Renal cortical epithelial cell (primary cell): ENCODE measurements around the gene EIF2AK2. TPM values are rescaled to one million over a fixed set of nuclear protein-coding genes. Genes with fewer than 3 reads are reported as not detected.
"Not testable (repeated sequence)": the region's sequence is repeated elsewhere in the genome, so short reads cannot be mapped to it uniquely, and the experiment has no call there.

ENCODE experiments used
- DNase-seq: peaks from one replicate; pipeline ENCODE4 v3.0.0-alpha.2; 2011; ENCODE audit warnings: low read depth
- total RNA-seq: library from RNA; depleted of rRNA; stranded (reverse); fragments of >200 nt; gene quantifications from 2 replicates; pipeline ENCODE4 v1.2.3, GENCODE V29; 2014

EIF2AK2 gene
- 23.8 and 38.7 TPM in 2 replicates for total RNA-seq

- DNase-seq = peak; percentile 67
These were observed at the start of gene EIF2AK2 for GRCh38 chr2:37156857-37157714. Gene EIF2AK2 (minus strand): TSS chr2:37156980. CDS start chr2:37147806, 9,174 bp downstream.

- no peak for DNase-seq
These were observed 49.0 kb upstream of the EIF2AK2 start for GRCh38 chr2:37205689-37206341.

DNA sequence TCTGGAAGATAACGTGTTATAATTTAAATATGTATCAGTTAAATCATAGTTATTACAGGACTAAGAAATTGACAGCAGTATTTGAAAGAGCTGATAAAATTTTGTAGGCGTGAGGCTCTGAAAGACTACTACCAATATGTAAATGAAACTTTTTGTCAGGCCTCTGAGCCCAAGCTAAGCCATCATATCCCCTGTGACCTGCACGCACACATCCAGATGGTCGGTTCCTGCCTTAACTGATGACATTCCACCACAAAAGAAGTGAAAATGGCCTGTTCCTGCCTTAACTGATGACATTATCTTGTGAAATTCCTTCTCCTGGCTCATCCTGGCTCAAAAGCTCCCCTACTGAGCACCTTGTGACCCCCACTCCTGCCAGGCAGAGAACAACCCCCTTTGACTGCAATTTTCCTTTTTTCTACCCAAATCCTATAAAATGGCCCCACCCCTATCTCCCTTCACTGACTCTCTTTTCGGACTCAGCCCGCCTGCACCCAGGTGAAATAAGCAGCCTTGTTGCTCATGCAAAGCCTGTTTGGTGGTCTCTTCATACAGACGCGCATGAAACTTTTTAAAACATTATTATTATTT, 48.4 kb upstream of the EIF2AK2 start:
- not testable (repeated sequence) for DNase-seq

- DNase-seq = no peak
These were observed 46.9 kb upstream of the EIF2AK2 start for GRCh38 chr2:37203708-37204107.

DNA sequence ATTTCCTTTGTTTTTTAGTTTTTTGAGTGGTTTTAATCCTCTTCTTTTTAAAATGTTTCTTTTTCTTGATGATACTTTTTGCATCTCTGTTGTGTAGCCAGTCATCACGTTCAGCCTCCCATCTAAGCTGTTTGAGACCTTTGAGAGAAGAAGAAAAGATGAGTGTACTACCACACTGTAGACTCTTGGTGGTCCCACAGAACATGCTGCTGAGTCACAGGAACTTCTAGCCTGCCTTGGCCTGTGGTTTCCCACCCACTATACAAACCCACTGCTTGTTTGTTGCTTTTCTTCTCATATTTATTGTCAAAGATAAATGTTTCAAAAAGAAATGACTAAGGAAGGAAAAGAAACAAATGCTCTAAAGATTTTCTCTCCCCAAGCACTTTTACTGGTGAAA, 45.0 kb upstream of the EIF2AK2 start:
- no peak for DNase-seq

DNA sequence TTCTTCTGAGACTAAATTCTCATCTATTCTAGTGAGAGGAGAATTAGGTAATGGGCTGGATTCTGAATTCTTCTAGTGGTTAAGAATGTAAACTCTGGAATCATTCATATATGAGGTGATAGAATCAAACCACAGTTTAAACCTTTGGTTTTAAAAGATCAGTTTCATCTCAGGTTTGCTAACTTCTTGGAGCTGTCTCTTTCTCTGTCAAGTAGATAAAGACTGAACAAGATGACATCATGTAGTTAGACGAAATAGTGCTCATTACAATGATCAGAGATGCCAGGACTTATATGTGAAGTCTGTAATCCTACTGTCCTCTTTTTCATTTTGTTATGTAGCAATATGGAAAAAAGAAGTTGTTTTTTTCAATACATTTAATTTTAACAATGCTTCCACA, 44.4 kb upstream of the EIF2AK2 start:
- DNase-seq = no peak

GRCh38 chr2:37198681-37199065, 41.9 kb upstream of the EIF2AK2 start:
- DNase-seq = no peak

GRCh38 chr2:37196320-37197195, 39.8 kb upstream of the EIF2AK2 start, which contains the start of gene CEBPZOS:
Gene CEBPZOS (plus strand): TSS chr2:37196496. CDS start chr2:37199705, 3,209 bp downstream.
- peak; percentile 54 for DNase-seq

DNA sequence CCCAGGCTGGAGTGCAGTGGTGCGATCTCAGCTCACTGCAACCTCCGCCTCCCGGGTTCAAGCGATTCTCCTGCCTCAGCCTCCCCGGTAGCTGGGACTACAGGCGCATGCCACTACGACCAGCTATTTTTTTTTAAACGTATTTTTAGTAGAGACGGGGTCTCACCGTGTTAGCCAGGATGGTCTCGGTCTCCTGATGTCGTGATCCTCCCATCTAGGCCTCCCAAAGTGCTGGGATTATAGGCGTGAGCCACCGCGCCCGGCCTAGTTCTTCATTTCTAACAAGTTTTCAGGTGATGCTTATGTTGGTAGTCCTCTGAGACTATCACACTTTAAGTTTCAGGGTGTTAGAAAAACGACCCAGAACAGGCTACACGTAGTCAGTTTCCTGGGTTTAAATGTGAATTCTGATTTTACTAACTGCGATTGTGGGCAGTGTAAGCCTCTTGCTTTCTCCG, 39.1 kb upstream of the EIF2AK2 start:
- not testable (repeated sequence) for DNase-seq

- DNase-seq = no peak
These were observed 35.8 kb upstream of the EIF2AK2 start for GRCh38 chr2:37192551-37192950.

DNA sequence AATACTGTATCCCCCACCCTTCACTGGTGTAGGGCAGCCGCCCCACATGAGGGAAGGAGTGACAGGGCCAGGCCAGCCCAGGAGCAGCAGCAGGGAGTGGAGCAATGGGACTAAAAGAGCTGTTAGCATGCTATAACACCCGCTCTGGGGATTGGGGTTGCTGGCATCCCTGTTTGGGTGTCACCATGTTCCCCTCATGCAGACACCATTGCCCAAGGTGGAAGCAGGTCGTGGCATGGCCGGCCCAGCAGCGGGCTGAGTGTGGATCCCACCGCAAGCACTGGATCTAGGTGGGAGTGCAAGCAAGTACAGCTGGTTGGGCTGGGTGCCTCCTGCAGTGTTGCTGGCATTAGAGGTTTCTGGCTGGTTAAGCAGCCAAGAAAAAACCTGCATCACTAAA, 35.0 kb upstream of the EIF2AK2 start:
- DNase-seq = no peak

GRCh38 chr2:37191253-37191652, 34.5 kb upstream of the EIF2AK2 start:
- DNase-seq = no peak

DNA sequence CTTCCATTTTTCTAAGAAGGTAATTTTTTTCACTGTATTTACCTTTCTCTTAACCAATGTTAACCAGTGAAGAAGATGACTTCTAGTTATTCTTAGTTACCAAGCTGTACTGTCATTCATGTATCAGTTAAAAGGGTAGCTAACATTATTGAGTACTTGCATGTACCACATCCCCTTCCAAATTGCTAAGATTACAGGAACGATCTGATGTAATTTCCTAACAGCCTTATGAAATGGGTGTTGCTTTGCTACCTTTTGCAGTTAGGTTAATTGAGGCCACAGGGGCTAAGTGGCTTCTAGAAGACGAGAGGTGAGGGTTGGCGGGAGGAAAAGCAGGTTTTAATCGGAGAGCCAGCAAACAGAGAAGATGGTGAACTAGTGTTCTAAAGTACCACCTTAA, 33.5 kb upstream of the EIF2AK2 start:
- no peak for DNase-seq

DNA sequence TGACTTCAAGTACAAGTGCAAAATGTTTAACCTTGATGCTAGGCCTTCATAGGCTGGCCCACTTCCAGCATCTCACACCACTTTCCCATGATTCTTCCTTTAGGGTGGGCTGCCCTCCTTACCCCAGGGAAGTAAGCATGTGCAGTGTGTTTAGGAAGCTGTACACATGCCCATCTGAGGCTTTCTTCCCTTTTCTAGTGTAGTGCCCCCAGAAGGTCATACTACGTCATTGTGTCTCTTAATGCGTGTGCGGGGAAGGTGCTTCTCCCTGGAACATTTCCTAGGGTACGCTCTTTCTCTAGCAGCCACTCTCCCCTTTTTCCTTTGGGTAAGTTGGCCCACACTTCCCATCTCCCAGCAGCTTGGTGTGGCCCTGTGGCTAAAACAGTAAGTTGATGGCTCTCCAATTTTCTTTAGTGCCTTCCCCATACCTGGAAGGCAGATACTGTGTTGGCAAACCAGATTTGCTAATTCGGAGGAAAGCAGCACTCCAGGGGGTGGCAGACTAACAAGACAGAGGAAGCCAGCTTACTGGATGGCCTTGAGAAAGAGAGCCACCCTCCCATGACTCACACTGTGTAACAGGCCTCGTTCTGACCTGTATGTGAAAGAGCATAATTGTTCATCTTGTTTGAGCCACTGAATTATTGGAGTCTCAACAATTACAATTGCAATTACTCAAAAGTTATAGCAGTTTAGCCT, 32.8 kb upstream of the EIF2AK2 start:
- DNase-seq = peak; percentile 92

GRCh38 chr2:37188570-37188969, 31.8 kb upstream of the EIF2AK2 start, which contains the start of gene SULT6B1:
Gene SULT6B1 (minus strand): TSS chr2:37188670. CDS start chr2:37188640, 30 bp downstream.
- DNase-seq = no peak

GRCh38 chr2:37181726-37182684, 25.2 kb upstream of the EIF2AK2 start:
- DNase-seq = peak; percentile 31

DNA sequence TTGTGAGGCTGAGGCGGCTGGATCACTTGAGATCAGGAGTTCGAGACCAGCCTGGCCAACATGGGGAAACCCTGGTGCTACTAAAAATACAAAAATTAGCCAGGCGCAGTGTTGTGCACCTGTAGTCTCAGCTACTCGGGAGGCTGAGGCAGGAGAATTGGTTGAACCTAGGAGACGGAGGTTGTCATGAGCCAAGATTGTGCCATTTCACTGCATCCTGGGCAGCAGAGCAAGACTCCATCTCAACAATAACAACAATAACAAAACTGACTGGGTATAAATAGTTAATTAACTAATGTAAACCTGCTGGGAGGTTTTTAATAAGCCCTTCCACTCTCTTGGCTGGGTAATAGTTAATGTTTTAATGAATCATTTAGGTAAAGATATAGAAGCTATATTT, 23.9 kb upstream of the EIF2AK2 start:
- DNase-seq = no peak

GRCh38 chr2:37180006-37180639, 23.3 kb upstream of the EIF2AK2 start:
- no peak for DNase-seq

DNA sequence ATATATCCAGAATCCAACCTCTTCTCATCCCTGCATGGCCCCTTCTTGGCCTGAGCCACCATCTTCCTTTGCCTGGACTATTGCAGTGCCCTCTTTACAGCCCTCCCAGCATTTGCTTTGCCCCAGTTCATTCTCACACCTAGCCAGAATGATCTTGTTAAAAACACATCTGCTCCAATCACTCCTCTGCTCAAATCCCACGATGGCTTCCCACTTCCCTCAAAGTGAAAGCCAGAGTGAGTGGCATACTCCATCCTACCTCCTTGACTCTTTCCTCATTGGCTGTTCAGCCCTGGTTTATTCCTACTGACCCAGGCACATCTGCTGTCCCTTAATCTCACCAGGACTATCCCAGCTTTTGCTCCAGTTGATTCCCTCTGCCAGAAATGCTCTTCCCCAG, 17.0 kb upstream of the EIF2AK2 start:
- DNase-seq = no peak
